ENCODE results near the gene RPP38.

DNA sequence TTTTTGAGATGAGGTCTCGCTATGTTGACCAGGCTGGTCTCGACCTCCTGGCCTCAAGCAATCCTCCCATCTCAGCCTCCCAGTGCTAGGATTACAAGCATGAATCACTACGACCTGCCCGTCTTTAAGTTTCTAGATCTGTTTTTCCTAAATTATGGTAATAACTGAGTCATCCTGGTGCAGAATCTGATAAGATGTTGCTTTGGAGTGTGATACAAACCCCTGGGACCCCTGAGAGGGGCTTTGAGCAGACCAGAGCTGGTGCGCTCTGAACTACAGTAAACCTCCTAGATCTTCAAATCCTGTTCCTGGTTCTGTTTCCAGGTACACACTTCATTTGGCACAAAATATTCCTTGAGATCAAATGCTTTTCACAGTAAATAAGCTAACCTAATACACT, 34.2 kb downstream of the RPP38 start:
- TF ChIP-seq, protein P1, sequence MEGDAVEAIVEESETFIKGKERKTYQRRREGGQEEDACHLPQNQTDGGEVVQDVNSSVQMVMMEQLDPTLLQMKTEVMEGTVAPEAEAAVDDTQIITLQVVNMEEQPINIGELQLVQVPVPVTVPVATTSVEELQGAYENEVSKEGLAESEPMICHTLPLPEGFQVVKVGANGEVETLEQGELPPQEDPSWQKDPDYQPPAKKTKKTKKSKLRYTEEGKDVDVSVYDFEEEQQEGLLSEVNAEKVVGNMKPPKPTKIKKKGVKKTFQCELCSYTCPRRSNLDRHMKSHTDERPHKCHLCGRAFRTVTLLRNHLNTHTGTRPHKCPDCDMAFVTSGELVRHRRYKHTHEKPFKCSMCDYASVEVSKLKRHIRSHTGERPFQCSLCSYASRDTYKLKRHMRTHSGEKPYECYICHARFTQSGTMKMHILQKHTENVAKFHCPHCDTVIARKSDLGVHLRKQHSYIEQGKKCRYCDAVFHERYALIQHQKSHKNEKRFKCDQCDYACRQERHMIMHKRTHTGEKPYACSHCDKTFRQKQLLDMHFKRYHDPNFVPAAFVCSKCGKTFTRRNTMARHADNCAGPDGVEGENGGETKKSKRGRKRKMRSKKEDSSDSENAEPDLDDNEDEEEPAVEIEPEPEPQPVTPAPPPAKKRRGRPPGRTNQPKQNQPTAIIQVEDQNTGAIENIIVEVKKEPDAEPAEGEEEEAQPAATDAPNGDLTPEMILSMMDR (IDR thresholded peaks at IDR 0.05) = no peak
- TF ChIP-seq POLR2A (IDR thresholded peaks at IDR 0.05) = no peak
